Iris pigment epithelial cell (primary cell): ENCODE measurements around the gene EXOC3L4.
"Not testable (repeated sequence)": the region's sequence is repeated elsewhere in the genome, so short reads cannot be mapped to it uniquely, and the experiment has no call there.

Source experiments
- DNase-seq: peaks from one replicate; pipeline ENCODE4 v3.0.0-alpha.2; 2011; ENCODE audit warnings: low read depth

Gene EXOC3L4

DNA sequence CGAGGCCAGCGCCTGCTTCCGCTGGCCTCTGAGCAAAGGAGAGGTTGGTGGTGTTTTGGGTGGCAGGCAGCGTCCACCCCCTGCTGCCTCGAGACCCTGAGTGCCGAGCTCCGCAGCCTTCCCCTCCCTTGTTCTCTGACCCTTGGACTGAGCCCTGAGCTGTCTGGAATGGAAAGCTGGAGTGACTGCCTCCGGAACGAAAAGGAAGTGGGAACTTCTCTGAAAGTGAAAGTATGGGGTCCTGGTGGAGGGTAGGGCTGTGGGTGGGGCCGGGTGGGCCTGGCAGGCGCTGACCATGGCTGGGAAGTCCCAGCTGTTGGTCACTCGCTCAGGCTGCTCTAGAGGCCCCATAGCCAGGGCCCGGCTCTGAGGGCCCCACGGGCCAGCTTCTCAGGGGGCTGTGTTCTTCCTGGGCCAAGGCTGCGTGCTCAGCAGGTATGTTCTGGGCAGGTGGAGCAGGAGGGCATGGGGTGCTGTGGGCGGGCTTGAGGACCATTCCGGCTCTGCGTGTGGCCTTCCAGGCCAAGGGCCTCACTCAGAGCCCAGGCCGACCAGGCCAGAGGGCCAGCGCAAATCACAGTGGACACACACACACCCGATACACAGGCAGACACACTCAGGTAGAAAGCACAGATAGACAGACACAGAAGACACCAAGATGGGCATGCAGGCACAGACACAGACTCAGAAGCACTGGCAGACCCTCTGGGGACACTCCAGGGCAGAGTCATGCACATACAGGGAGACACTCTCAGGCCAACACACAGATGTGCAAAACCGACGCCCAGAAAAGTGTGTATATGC is at the start of gene EXOC3L4:
Gene EXOC3L4, plus strand, starts transcription at position 320 of the 804 bp plus-strand sequence. CDS start 5,495 bp downstream, outside the sequence.
- DNase-seq, result no peak

- no peak for DNase-seq
Measured at GRCh38 chr14:103045371-103045869, 49.1 kb upstream of the EXOC3L4 start.

GRCh38 chr14:103047453-103047852 is 47.1 kb upstream of the EXOC3L4 start:
- DNase-seq, result not testable (repeated sequence)

DNA sequence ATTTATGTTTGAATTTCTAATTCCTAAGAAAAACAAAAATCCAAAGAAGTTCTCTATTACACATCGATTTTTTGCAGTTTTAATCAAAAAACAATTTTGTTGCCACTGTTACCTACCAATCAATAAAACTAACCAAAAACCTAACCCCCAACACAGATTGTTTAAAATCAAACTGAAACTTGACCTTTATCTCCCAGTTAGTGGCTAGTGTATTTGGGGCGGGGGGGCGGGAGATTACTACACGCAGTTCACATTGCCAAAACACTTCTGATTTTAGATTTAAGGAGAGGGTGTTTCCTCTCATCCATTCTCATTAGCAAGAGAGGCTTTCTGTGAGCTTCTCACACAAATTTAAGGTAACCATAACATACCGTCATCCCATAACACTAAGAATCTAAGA is 43.6 kb upstream of the EXOC3L4 start:
- no peak for DNase-seq

DNA sequence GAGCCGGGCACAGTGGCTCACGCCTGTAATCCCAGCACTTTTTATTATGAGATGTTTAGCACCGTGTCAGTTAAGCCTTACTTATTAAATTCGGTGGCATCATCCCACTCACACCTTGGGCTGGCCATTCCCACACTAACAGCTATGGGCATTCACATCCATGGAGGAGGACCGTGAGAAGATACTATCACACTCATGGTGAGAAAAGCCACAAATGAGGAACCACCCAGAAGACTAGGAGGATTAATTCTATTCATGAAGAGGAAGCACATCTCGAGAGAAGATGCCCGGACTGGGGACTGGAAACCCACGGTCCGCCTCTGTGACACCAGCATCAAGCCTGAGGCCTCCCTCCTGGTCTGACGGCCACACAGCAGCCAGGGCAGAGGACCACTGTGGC is 42.1 kb upstream of the EXOC3L4 start:
- DNase-seq, result no peak

DNA sequence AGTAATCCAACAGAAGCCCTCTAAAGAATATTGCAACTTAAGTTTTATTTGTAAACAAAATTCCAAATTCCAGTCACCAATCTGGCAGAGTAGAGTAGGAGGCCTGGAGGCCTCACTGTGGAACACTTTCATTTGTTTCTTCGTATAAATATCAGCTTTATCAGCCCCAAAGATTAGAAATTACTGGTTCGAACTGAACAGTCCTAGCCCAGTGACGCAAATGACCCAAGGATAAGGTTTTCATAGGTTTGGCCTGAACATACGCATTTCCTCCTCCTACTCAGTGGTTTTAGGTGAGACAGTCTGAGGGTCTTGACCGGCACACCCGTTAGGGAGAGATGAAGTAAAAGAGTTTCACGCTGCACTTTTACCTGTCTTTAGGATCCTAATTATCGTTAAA is 38.8 kb upstream of the EXOC3L4 start:
- no peak for DNase-seq

DNA sequence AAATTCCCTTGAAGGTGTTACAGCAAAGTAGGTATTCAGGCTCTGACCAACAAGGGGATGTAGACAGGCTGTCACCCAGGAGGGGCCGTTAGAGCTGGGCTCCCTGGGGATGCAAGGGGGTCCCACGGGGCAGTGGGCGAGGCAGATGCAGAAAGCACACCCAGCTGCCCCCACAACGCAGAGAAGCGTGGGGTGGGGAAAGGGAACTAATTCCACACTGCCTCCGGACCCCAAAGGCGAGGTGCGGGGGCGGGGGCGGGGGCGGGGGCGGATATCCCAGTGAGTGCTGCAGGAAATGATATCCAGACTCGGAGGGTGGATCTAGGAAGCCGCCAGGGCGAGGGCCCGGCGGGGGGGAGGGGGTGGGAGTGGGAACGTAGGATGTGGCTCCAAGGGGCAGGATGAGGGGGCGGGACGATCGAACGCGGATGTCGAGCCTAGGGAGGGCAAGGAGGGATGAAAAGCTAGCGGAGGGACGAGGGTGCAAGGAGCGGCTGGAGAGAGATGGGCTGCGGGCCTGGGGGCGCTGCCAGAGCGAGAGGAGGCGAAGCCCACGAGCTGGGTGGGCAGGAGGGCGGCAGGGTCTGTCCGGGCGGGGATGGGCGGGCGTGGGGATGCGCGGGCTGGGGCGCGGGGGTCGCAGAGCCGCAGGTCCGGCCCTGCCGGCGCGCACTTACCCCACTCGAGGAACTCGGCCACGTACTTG is 38.0 kb upstream of the EXOC3L4 start:
- peak; percentile 53 for DNase-seq

GRCh38 chr14:103057028-103057371 is 37.5 kb upstream of the EXOC3L4 start:
- DNase-seq, result peak; percentile 44

DNA sequence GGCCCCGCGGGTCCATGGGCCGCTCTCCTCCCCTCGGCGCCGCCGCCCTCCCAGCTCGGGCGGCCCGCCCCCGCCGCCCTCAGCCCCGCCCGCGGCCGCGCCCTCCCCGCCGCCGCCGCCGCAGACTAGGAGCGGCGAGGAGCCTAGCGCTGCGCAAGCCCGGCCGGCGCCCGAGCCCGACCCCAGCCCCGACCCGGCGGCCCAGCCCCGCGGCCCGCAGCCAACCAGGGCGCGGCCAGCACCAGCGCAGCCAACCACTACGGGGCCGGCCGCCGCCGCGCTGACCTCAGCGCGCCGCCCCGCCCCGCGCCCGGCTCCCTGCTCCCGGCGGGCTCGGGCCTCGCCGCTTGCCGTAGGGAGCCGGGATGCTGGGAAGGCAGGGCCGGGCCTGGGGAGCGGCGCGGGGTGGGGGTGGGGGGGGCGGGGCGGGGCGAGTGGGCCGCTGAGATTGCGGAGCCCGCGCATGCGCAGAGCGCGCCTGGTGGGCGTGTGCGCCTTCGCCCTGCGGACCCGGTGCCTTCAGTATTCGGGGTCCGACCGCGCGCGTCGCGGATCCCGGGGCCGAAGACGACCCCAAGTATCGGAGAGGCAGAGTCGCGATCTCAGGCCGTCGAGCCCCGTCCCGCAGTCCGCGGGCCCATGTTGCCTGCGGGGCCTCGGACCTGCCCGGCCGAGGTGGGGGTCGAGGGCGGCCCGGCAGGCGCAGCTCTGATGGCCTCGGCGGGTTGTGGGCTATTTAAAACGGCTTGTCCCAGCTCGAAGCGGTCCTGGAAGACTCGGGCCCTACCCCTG is 37.0 kb upstream of the EXOC3L4 start, which contains the start of gene CDC42BPB:
Gene CDC42BPB, minus strand, starts transcription at position 178 of the 792 bp plus-strand sequence. CDS start 376 bp downstream, outside the sequence.
- peak; percentile 91 for DNase-seq

DNA sequence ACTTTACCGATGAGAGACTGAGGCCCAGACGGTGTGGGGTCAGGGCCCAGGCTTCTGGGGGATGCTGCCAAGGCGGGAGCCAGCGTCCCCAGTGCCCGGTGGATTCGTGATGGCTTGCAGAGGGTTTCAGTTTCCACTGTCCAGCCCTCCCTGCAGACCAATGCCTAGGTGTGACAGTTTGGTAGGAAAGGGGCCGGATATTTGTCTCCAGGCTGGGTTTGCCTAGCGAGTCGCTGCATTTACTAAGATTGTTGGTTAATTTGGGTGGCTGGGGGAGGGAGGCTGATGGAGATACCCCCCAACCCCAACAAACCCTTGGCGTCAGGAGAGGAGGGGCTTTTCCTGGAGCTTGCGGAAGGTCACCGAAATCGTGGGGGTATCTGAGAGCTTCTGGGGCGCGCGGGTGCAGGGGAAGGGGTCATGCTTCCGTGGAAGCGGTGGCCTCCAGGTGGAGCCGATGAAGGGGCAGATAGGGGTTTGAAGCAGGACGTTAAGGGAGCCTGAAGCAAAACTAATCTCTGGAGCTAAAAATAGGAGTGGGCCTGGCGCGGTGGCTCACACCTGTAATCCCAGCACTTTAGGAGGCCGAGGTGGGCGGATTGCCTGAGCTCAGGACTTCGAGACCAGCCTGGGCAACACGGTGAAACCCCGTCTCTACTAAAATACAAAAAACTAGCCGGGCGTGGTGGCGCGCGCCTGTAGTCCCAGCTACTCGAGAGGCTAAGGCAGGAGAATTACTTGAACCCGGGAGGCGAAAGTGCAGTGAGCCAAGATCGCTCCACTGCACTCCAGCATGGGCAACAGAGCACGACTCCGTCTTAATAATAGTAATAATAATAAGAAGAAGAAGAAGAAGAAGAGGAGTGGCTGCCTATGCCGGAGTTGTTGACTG is 36.1 kb upstream of the EXOC3L4 start:
- DNase-seq, result no peak

GRCh38 chr14:103059556-103059955 is 35.0 kb upstream of the EXOC3L4 start:
- no peak for DNase-seq

DNA sequence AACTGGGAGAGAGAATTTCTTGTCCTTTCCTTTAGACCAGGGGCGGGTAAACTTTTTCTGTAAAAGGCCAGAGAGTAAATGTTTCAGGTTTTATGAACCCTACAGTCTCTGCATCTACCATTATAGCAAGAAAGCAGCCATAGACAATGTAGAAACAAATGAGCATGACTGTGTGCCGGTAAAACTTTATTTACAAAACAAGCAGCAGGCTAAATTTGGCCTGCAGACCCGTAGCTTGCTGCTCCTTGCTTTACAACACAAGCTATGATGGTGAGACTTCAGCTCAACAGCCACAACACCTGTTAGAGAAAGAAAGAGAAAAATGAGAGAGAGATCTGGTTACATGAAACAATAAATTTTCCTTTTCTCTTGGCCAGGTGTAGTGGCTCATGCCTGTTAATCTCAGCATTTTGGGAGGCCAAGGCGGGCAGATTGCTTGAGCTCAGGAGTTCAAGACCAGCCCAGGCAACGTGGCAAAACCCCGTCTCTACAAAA is 33.0 kb upstream of the EXOC3L4 start:
- DNase-seq, result no peak

DNA sequence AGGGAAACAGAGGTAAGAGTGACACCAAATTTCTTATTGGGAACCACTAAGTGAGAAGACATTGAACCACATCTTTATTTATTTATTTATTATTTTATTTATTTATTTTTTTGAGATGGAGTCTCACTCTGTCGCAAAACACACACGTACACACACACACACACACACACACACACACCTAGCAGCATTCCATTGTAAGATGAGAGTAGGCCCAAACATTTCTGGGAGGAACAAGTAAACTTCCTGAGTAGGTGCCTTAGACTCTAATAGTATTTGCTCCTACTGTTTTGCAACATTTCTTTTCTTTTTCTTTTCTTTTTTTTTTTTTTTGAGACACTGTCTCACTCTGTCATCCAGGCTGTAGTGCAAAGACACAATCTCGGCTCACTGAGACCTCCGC is 30.1 kb upstream of the EXOC3L4 start:
- DNase-seq, result no peak

DNA sequence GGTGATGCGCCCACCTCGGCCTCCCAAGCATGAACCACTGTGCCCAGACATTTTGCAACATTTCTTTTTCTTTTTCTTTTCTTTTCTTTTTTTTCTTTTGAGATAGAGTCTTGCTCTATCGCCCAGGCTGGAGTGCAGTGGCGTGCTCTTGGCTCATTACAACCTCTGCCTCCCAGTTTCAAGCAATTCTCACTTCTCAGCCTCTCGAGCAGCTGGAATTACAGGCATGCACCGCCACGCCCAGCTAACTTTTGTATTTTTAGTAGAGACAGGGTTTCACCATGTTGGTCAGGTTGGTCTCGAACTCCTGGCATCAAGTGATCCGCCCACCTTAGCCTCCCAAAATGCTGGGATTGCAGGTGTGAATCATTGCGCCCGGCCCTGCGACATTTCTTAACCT is 29.5 kb upstream of the EXOC3L4 start:
- DNase-seq, result no peak

DNA sequence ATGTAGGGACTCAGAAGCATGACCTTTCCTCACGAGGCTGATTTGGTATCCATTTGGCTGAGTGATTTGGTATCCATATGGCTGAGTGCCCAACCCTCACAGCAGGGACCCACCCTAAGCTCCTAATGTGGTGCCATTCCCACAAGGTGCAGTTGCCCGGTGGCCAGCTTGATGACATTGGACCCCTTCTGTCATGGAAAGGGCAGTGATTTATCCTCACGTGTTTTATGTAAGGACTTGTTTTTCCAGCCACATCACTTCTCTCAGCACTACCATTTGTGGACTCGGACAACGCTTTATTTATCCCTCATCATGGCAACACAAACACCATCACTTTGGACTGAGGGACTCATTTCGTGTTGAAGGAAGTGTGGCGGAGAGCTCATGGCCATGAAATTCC is 28.7 kb upstream of the EXOC3L4 start:
- DNase-seq, result no peak

DNA sequence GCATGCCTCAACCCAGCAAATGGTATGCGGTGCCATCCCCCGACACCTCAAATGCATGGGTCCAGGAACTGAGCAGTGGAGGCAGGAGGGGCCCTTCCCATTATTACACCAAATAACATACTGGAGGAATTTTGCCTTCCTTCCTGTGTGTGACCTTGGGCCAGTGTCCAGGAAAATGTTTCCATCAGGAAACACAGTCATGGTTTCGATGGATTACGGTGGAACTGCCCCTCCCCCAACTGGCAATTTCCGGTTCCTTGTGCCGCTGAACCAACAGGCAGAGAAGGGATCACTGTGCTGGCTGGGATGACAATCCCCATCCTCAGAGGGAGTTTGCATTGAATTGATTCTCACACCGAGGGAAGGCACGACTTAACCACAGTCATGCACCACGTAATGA is 28.1 kb upstream of the EXOC3L4 start:
- DNase-seq, result no peak

- DNase-seq, result no peak
Measured at GRCh38 chr14:103067231-103067954, 27.1 kb upstream of the EXOC3L4 start.

DNA sequence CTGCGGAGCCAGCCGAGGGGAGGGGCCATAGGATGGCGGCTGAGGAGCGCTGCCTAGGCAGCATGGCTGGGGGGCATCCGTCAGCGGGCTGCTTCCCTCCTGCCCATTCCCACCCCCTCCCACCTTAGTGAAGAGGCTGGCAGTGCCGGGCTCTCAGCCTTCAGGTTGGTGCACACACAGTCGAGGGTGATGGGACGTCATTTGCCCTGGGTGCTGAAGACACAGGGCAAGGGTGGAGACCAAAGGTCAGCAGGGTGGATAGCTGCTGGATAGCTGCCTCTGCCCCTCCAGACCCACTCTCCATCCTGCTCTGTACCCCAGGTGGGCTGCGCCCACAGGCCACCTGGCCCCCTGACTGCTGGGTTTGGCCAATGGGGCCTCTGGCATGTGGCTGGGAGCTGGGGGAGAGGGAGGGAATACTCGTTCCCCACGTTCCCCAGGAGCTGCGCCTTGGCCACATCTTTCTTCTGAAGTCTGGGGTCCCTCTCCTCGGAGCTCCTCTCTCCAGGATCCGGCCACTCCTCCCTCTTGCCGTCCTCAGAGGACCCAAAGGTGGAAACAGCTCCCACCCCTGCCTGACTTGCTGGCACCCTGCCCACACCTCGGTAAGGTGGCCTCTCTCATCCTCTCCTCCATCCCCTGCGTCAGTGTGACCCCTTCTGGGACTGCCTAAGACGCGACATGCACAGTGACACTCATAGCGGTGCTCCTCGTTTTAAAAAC is 26.0 kb upstream of the EXOC3L4 start:
- no peak for DNase-seq

DNA sequence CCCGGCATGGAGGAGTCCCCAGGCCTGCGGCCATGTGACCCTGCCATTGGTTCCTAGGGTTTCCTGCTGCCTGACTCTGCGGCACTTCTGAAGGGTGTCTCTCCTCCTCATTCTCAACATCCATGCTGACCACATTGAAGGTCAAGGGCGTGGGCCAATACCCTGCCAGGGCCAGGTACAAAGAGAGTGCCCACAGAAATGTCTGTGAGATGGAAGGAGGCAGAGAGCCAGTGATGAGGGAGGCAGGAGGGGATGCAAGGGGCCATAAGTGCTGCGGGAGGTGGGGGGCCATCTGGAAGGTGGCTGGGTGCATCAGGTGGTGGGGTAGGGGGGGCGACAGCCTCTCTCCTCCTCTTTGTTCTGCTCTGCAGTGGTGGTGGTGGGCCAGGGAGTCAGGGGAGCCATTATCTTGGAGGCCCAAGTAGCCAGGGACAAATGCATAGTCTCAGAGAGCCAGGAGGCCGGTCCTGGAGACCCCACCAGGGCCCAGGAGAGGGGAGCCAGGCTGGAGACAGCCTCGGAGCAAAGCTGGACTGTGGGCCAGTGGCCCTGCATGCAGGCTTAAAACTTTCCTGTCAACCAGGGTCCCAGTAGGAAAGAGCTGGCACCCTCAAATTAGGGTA is 24.2 kb upstream of the EXOC3L4 start:
- no peak for DNase-seq
